Activated CD8-positive, alpha-beta memory T cell treated with anti-CD3 and anti-CD28 coated beads for 4 hours (primary cell): ENCODE results near the gene CCR3.
"Not testable (repeated sequence)": the region's sequence is repeated elsewhere in the genome, so short reads cannot be mapped to it uniquely, and the experiment has no call there.

Experiments
- DNase-seq, 2 donors: peaks; one replicate each; pipeline ENCODE4 v3.0.0-alpha.2; 2020; ENCODE audit warnings: low read depth in 2 of 2

CCR3 gene

DNA sequence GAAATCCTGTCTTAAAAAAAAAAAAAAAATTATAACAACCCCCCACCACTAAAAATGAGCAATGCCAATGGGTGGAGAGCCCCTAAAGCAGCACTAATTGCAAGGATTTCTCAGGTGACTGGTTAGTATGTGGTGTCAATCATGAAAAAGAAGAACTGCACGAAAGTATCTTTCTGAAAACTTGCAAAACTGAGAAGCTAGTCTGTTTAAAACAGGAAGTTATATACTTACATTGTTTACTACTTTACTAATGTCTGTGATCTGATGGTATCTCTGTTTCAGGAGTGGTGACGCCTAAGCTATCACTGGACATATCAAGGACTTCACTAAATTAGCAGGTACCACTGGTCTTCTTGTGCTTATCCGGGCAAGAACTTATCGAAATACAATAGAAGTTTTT, at the start of gene CCR3:
Gene CCR3 (plus strand): TSS at position 341 of the 400 bp plus-strand sequence. CDS start 22,699 bp downstream, outside the sequence.
- DNase-seq = no peak

DNA sequence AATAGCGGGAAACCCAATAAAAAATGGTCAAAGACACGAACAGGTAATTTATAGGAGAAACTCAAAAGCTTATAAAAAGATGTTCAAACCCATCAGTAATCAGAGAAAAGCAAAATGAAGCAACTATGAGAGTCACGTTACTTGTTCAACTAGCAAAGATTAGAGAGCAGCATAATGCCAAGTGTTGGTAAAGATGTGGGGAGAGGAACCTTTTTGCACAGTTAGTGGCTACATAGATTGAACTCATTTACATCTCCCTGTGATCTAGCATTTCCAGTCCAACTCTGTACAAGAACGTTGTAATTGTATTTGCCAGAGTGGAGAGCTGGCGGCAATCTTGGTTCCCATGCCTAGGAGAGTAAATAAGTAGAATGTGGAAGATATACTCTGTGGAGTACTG, 49.3 kb upstream of the CCR3 start:
- no peak for DNase-seq

DNA sequence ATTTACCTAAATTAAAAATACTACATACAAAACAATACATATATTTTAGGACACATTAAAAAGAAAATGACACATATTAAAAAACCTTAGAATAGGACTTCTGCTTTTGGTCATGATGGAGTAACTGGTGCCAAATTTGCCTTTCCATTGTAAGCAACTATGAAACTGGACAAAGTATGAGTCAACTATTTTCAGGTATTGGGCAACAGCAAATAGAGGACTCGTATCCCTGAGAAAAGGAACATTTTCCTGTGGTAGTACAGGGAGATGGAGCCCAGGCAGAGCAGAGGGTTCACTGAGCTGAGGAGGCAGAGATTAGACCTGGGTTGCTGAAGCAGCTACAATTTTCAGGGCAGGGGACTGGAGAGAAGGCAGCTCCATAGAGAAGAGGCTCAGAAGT, 48.8 kb upstream of the CCR3 start:
- DNase-seq = no peak

DNA sequence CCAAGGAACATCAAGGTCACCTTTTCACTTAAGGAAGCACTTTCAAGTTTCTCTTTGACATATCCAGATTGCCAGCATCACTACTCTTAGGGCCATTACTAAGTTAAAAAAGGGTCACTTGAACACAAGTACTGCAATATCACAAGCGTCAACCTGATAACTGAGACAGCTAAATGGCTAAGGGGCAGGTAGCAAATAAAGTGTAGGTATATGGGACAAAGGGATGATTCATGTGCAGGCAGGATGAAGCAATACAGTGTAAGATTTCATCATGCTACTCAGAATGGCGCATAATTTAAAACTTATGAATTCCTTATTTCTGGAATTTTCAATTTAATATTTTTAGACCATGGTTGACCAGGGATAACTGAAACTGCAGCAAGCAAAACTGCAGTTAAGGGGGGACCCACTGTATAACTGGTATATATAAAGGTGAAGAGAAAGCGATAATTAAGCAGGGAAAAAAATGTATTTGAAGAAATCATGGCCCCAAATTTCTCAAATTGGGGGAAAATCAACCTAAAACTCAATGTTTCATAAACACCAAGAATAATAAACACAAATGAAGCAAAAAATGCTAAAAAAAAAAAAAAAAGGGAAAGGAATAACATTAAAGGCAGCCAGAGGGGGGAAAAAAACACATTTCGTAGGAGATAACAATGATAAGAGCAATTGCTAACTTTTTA, 47.2 kb upstream of the CCR3 start:
- DNase-seq = no peak

DNA sequence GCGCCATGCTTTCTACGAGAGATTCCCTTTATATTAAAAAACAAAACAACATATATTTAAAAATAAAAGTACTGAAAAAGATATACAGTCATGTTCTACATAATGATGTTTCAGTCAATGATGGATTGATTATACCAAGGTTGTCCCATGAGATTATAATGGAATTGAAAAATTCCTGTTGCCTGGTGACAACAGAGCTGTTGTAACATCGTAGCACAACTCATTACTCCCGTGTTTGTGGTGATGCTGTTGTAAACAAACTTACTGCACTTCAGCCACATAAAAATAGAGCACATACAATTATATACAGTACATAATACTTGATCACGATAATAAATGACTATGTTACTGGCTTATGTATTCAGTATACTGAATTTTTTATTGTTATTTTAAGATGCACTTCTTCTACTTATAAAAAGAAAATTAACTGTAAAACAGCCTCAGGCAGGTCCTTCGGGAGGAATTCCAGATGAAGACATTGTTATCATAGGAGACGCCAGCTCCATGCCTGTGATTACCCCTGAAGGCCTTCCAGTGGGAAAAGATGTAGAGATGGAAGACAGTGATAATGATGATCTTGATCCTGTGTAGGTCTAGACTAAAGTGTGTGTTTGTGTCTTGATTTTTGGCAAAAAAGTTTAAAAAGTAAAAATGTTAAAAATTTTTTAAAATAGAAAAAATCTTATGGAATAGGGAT, 45.9 kb upstream of the CCR3 start:
- DNase-seq = no peak

DNA sequence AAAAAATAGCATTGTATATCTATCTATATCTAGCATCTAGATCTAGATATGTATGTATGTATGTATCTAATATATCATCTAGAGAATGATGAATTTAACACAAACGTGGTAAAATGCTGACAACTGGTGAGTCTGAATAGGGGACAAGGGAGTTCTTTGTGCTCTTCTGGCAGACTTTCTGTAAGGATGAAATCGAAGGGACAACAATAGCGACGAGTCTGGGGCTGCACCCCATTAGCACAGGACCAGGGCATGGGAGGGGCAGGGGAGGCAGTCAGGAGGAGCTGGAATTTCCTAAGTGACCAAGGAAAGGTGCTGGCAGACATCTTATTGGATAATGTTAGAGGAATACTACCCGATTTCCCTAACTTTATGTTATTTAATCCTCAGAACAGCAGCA, 42.0 kb upstream of the CCR3 start:
- no peak for DNase-seq

DNA sequence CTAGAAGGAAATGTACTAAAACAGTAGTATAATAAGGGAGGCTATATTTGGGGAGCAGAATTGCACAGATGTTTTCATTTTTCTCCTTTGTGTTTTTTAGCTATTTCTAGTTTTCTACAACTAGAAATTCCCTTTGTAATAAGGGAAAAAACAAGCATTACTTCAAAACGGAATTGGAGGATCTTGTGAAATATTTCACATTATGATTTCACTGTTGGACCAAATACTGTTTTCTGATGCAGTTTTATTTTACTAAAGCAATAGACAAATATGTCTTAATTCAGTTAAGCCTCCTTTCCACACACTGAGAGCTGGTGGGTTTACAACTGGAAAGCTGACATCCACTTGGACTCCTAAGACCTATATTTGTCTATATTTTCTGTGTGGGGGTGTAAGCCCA, 41.5 kb upstream of the CCR3 start:
- DNase-seq = no peak

DNA sequence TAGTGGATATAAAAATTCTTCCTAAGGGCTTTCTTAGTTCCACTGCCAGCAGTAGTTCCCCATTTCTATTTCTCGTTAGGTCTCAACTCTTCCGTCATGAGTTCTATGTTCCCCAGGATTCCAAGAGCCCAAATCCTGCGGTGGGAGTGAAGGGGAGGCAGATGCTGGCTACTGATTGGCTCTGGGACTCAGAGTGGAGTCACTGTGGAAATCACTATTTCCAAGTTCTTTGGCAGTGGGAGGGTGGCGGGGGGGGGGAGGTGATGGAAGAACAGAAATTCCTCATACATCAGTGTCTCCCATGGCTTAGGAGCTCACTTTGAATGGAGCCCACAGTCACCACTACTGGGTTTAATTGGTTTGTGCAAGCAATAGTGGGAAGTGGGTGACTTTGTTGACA, 39.7 kb upstream of the CCR3 start:
- no peak for DNase-seq

DNA sequence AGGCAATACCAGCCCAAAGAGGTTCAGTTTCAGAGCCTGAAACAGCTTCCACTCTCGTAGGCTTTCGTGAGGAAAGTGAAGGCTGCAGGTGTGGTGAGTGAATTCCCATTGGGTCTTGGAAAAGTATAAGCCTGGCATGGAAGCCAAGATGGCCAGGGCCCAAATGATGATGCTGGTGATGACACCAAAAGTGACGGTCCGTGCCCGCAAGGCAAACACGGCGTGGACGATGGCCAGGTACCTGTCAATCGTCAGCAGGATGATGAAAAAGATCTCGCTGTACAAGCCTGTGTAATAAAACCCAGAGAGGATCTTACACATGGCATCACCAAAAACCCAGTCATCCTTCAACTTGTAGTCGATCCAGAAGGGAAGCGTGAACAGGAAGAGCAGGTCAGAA, 38.6 kb upstream of the CCR3 start:
- no peak for DNase-seq

DNA sequence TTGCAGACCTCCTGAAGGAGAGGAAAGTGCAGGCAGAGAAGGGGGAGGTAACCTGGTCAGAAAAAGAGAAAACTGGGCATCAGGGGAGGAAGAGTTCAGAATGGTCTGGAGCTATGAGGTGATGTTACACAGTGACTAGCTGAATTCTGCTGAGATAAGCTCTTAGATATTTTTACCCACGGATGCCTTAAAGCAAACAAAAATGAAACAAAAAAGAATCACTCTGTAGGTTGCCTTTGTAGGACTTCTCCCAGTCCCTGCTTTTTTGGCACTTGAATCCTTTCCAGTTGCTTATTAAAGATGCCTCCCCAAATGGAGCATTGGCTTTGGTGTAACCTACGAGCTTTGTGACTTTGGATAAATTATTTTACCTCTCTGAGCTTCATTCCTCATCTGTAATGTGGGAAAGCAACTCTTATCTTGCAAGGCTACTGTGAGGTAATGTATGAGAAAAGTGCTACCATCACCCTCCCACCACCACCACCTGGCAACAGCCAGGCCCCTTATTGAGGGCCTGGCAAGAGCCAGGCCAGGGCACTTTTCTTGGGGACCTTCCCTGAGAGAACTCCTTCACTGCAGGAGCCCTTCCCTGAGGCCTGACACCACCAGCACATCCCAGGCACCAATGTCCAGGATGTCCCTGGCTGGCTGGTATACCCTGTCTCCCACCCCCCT, 36.8 kb upstream of the CCR3 start:
- DNase-seq = no peak

DNA sequence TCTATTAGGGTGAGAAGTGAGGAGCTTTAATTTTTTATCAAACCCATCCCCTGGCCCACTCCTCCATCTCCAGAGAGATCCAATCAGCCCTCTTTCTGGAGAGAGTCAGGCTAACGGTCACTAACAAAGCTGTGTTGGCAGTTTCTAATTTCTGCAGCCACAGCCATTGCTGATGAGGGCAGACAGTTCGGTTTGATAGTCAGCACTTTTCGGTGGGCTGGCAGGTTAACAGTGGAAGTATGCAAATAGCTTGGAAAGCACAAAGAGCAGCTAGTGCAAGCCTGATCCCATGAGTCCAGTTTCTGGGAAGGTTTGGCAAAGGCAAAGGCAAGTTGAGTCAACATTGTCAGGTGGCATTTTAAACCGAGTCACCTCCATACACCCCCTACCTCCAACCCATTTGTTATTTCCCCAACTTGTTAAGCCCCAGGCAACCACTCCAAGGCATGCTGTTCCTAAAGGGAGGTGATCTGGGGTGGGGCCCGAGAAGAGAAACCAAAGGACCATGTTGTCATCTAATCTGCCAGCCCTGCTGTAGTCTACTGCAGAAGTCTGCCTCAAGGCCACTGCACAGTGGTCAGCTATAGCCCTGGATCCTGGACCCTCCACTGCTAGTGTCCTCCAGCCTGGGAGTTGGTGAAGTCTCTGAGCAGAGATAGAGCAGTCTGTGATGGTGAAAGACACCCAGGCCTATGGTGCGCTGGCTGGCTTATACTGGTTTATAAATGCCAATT, 35.8 kb upstream of the CCR3 start:
- DNase-seq = no peak

DNA sequence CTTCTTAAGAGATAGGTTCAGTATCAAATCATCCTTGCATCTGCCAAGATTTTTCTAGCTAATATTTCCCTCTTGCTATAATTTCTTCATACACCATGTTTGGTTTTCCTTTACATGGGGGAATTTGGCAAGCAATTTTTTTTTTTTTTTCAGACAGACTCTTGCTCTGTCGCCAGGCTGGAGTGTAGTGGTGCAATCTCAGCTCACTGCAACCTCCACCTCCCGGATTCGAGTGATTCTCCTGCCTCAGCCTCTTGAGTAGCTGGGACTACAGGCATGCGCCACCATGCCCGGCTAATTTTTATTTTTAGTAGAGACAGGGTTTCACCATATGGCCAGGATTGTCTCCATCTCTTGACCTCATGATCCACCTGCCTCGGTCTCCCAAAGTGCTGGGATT, 34.7 kb upstream of the CCR3 start:
- not testable (repeated sequence) for DNase-seq

DNA sequence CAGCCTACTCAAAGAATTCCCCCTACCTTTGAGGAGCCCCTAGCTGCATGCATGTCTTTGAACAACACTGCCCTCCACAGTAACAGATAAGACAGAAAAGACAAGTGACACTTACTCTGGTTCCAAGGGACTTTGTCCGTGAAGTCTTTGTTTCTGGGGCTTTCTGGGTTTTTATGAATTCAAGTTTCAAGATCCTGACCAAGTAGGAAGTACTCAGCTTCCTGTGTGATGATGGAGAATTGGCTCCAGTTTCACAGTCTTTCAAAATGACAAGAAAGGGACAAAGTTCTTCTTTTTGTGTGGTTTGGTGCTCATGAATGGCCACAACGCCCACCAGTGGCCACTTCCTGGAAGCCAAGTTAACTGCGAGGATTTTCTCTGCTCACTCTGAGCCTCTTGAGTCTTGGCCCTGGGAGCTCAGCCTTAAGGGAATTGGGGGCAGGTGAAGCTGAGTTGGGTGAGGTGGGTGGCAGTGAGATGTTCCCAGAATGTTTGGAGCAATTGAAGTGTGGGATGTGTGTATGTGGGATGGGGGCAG, 34.0 kb upstream of the CCR3 start, which contains the start of gene CCR1:
Gene CCR1 (minus strand): TSS at position 147 of the 538 bp plus-strand sequence. CDS start 4,000 bp downstream, outside the sequence.
- DNase-seq = no peak

DNA sequence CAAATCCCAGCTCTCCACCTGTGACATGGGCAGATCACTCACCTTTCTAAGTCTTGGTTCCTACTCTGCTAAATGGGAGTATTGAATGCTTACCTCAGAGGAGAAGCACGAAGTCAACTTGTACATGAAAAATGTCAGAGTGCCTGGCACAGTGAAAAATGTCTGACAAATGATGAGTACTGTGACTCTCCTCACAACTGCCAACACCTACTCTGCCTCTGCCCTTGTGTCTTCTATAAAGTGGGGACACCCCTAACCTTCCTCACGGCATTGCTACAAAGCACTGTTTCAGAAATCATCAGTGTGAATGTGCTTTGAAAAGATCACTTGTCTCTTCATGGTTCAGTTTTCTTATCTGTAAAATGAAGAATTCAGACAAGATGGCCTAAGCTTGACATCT, 33.2 kb upstream of the CCR3 start:
- DNase-seq = no peak

DNA sequence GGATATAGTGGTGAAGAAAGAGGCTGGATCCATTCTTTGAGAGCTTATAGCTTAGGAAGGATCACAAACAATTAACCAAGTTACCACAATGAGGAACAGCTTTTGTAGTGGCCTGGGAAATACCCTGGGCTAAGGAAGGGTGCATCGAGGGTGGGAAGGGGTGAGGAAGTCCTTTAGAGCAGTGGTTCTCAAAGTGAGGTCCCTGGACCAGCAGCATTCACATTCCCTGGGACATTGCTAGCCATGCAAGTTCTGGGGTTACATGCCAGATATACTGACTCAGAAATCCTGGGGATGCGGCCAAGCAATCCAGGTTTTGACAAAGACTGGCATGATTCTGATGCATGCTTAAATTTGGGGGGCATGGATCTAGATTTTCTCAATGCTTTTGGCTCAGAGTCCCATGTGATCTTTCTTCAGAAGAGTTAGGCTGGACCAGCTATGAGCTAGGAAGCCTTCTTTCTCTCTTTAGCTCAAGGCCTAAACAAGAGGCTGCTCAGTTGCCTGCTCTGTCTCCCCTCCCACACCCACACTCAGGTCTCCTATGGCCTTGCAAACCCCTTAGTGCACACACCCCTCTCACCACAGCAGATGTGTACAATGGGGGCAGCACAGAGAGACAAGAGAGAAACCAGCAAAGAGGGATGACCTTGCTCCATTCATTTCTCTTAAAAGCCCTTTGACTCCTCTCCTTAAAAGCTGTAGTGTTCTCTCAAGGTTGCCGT, 32.4 kb upstream of the CCR3 start:
- no peak for DNase-seq

DNA sequence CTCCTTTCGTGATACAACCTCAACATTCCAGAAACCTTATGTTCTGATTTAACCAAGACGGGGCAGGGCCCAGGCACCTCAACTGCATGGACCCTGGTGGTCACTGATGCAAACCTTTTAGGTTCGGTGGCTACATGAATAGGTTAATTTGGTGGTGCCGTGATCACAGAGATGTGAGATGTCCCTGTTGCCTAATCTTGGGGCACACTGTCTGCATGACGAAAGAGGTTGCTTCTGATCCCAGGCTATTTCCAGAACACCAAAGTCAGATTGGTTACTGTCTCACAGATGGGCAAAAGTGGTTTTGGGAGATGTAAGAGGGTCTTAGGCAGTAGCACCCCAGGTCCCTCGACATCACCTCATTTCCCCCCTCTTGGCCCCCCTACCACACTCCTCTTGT, 30.2 kb upstream of the CCR3 start:
- DNase-seq = no peak

DNA sequence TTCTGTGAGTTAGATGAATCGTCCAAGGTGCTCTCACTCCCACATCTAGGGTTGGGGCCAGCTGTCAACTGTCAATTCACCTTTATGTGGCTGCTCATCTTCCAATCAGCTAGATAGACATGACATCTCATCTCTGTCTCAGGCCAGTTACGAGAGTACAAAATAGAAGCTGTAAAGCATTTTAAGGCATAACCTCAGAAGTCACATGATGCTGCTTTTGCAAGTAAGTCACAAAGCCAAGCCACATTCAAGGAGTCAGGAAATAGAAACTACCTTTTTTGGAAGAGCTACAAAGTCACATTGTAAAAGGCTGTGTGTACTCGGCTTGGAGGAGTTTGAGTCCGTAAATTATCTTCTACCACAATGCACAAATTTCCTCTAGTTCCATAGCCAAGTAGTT, 29.1 kb upstream of the CCR3 start:
- DNase-seq = no peak

DNA sequence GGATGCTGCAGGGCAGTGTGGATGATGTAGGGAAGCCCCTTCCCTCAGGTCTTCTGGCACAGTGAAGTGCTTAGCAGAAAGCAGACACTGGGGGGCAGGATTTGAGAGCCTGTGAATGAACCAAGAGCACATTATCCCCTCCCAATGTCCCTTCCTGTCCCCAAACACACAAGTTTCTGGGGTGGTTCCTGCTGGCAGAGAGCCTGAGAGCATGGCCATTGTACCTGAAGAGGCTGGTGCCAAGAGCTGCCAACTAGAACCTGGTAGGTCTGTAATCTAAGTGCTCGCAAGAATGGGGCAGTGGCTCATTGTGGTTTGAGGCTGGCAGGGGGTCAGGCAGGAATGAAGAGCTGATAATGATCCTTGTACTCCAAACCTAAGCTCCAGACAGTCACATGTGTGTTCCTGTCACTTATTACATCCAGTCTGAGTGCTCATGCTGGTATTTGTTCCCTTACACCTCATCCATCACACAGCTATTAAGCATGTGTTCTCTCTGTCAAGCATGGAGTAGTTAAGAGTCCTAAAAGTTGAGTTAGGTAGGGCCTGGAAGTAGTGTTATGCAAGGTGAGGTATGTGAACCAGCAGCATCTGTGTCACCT, 27.4 kb upstream of the CCR3 start:
- no peak for DNase-seq

DNA sequence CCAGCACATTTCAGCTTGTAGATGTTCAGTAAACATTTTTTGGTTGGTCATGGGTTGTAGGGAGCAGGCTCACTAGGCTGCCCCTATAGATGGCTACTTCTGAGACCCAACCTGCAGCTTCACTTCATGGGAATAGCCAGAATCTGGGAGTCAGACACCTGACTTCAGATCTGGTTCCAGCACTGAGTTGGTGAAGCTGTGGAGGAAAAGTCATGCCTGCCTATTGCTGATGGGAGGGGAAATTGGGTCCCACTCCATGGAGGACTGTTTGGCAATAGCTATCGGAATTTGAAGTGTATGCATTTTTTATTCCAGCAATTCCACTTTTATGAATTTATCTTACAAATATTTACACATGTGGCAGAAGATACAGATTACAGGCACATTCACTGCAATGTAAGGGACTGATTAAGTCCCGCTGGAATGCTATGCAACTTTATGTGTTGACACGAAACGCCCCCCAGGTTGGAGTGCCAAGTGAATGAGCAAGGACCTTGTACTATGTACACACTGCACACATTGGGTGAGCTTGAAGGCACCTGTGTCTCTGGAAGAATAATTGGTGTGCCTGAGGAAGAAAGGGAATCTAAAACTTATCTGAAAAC, 26.3 kb upstream of the CCR3 start:
- DNase-seq = no peak

DNA sequence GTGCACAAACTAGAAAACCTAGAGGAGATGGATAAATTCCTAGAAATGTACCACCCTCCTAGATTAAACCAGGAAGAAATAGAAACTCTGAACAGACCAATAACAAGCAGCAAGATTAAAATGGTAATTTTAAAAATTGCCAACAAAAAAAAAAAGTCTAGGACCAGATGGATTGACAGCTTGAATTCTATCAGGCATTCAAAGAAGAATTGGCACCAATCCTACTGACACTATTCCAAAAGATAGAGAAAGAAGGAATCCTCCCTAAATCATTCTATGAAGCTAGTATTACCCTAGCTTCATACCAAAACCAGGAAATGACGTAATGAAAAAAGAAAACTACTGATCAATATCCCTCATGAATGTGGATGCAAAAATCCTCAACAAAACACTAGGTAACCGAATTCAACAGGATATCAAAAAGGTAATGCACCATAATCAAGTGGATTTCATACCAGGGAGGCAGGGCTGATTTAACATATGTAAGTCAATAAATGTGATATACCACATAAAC, 24.0 kb upstream of the CCR3 start:
- no peak for DNase-seq
